Progenitor cell of endocrine pancreas (in vitro differentiated cells): Measurements from ENCODE around the gene WRAP73. TPM values are rescaled to one million over a fixed set of nuclear protein-coding genes. Genes with fewer than 3 reads are reported as not detected.

Experiments used
- DNase-seq: peaks from one replicate; pipeline ENCODE4 v3.0.0; 2021; ENCODE audit warnings: low spot score; ENCODE audit not compliant: unreplicated experiment
- H3K27ac Mint-ChIP-seq: 2 replicates; pipeline ENCODE4 v1.8.0; 2021; ENCODE audit warnings: mild to moderate bottlenecking, moderate library complexity, mixed read lengths
- H3K27me3 Mint-ChIP-seq: 2 replicates; pipeline ENCODE4 v1.8.0; 2021; ENCODE audit warnings: mixed read lengths
- H3K36me3 Mint-ChIP-seq: 2 replicates; pipeline ENCODE4 v1.8.0; 2022; ENCODE audit warnings: mixed read lengths; ENCODE audit not compliant: insufficient read depth
- H3K4me1 Mint-ChIP-seq: 2 replicates; pipeline ENCODE4 v1.8.0; 2021; ENCODE audit warnings: low read depth, mixed read lengths
- H3K4me3 Mint-ChIP-seq: 2 replicates; pipeline ENCODE4 v1.8.0; 2021; ENCODE audit warnings: low read depth, mild to moderate bottlenecking, moderate library complexity, mixed read lengths
- H3K9me3 Mint-ChIP-seq: 2 replicates; pipeline ENCODE4 v1.8.0; 2021; ENCODE audit warnings: low read depth, mixed read lengths
- total RNA-seq: library from RNA; stranded (reverse); gene quantifications from 2 replicates; pipeline ENCODE4 v1.2.1, GENCODE V29; 2021
- TF ChIP-seq, protein P1 (sequence below): fragments of 200-600 bp; sonication (generic); IDR thresholded peaks from one replicate; pipeline ENCODE4 v1.5.0; 2021; ENCODE audit warnings: antibody characterized with exemption, mild to moderate bottlenecking; ENCODE audit not compliant: unreplicated experiment

The WRAP73 gene
- total RNA-seq, 1 donor from 2014 or later = 28.1 TPM

DNA sequence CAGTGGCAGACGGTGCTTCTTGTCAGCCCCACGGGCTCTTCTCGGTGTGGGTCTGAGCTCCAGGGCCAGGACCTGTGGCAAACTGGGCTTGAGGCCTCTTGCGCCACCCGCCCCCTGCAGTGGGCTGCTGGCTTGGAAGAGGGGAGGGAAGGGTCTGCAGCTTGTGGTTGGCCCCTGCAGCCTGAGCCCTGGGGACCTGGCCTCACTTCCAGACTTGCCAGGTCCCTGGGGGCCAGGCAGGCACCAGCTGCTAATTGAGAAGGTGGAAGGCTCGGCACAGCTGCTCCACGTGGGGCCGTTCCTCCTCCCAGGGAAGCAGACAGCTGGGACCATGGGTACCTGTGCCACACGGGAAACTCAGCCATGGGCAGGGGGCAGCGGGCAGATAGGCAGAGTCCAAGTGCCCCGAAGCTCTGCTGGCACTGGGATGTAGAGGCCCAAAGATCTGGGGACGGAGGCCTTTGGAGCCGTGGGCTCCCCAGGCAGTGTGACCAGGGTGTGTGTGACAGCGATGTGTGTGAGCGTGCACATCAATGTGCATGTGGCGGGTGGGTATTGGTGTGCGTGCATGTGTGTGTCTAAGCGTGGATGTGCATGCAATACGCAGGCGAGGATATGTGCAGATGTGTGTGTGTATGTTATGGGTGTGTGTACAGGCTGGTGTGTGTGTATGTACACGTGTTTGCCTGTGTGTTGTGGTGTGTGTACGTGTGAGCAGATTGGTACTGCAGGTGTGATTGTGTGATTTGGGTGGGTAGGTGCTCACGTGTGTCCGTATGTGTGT lies 41.7 kb upstream of the WRAP73 start:
- no peak overlapping the region for H3K27ac Mint-ChIP-seq
- no peaks in the 10 kb centered on the region for H3K36me3 Mint-ChIP-seq
- no peaks in the 10 kb centered on the region for H3K9me3 Mint-ChIP-seq
- H3K4me1 Mint-ChIP-seq = no peaks in the 10 kb centered on the region
- DNase-seq = no peak
- H3K27me3 Mint-ChIP-seq = peaks cover 25% of the 10 kb centered on the region
- TF ChIP-seq, protein P1, sequence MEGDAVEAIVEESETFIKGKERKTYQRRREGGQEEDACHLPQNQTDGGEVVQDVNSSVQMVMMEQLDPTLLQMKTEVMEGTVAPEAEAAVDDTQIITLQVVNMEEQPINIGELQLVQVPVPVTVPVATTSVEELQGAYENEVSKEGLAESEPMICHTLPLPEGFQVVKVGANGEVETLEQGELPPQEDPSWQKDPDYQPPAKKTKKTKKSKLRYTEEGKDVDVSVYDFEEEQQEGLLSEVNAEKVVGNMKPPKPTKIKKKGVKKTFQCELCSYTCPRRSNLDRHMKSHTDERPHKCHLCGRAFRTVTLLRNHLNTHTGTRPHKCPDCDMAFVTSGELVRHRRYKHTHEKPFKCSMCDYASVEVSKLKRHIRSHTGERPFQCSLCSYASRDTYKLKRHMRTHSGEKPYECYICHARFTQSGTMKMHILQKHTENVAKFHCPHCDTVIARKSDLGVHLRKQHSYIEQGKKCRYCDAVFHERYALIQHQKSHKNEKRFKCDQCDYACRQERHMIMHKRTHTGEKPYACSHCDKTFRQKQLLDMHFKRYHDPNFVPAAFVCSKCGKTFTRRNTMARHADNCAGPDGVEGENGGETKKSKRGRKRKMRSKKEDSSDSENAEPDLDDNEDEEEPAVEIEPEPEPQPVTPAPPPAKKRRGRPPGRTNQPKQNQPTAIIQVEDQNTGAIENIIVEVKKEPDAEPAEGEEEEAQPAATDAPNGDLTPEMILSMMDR = no peak
- H3K4me3 Mint-ChIP-seq = no peak overlapping the region

DNA sequence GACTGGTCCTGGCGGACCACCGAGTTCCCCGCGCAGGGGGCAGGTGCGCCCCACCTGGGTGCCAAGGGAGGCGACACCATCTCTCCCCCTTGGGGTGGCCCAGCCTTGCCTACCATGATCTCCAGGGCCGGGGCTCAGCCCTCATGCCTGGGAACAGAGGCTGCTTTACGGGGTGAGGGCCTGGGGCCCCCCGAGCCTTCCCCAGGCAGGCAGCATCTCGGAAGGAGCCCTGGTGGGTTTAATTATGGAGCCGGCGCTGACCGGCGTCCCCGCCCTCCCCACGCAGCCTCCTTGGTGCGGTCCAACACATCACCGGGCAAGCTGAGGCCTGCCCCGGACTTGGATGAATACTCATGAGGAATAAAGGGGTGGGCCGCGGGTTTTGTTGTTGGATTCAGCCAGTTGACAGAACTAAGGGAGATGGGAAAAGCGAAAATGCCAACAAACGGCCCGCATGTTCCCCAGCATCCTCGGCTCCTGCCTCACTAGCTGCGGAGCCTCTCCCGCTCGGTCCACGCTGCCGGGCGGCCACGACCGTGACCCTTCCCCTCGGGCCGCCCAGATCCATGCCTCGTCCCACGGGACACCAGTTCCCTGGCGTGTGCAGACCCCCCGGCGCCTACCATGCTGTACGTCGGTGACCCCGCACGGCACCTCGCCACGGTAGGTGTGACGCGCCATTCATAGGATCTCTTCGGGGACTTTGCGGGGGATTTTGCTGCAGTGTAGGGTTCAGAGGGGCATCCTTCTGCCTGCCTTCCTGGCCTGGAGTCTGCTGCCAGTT lies 40.6 kb upstream of the WRAP73 start:
- DNase-seq = no peak
- Mint-ChIP-seq H3K4me1 (no peaks in the 10 kb centered on the region), H3K36me3 (no peaks in the 10 kb centered on the region), H3K27ac (no peak overlapping the region), H3K27me3 (peaks cover 15% of the 10 kb centered on the region), H3K4me3 (no peak overlapping the region), H3K9me3 (no peaks in the 10 kb centered on the region)
- TF ChIP-seq, protein P1 = no peak

DNA sequence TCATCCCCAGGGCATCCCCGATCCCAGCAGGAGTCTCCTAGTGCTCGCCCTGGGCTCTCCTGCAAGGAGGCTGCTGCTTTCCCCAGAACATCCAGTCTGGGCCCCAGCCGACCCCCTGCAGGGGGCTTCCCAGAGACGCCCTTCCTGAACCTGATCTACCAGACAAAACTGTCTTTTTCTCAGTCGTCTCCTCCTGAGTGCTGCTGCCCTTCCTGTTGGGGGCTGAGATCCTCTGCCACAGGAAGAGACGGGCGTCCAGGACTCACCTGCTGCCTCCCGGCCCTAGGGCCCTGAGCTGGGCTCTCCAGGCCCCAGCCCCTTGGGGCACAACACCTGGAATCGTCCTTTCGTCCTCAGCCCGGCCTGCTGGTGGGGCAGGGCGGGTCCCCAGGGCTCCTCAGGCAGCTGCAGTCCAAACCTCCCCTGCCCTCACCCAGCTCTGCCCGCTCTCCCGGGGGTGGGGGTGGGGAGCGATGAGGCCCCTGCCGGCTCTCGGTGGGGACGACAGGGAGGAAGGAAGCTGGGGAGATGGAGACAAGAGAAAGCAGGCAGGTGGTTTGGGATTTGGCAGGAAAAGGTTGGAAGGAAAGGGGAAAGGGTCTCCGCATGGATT lies 39.3 kb upstream of the WRAP73 start:
- TF ChIP-seq, protein P1 = no peak
- no peak for DNase-seq
- no peaks in the 10 kb centered on the region for H3K36me3 Mint-ChIP-seq
- no peak overlapping the region for H3K4me3 Mint-ChIP-seq
- H3K9me3 Mint-ChIP-seq = no peaks in the 10 kb centered on the region
- no peaks in the 10 kb centered on the region for H3K4me1 Mint-ChIP-seq
- H3K27me3 Mint-ChIP-seq = peaks cover 17% of the 10 kb centered on the region
- H3K27ac Mint-ChIP-seq = no peak overlapping the region

DNA sequence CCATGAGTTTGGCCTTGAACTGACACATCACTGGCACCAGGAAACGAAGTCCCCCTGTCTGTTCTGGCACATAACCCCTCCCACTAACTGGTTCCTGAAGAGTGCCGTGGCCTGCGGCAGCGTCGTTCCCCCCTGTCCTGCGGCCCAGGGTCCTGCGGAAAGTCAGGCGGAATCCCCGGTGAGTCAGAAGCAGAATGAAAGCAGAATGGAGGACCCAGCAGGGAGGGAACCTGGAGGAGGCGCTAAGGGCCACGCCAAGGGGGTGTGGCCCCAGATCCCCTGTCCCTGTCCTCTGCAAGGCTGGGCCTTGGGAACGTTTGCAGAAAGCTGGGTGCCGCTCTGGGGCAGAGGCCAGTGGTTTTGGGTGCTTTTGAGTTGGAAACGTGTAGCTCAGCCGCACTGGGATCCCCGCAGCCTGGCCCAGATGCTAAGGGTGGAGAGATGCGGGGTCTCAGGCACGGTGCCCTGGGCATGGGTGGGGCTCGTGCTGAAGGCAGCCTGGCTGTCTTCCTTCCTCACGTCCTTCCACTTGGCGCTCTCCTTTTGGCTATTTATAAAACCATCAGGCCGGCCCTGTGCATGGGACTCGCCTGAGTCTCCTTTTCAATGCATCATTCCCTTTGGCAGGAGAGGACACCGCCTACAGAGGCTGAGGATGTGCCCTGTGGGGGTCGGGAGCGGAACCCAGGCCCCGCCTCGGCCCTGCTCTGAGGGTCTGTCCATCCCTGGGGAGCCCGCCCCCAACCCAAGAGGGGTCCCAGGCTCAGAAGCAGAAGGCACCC lies 38.6 kb upstream of the WRAP73 start:
- Mint-ChIP-seq H3K4me3 (no peak overlapping the region), H3K4me1 (no peaks in the 10 kb centered on the region), H3K9me3 (no peaks in the 10 kb centered on the region), H3K27ac (no peak overlapping the region), H3K36me3 (no peaks in the 10 kb centered on the region), H3K27me3 (peaks cover 18% of the 10 kb centered on the region)
- TF ChIP-seq, protein P1 = no peak
- no peak for DNase-seq

DNA sequence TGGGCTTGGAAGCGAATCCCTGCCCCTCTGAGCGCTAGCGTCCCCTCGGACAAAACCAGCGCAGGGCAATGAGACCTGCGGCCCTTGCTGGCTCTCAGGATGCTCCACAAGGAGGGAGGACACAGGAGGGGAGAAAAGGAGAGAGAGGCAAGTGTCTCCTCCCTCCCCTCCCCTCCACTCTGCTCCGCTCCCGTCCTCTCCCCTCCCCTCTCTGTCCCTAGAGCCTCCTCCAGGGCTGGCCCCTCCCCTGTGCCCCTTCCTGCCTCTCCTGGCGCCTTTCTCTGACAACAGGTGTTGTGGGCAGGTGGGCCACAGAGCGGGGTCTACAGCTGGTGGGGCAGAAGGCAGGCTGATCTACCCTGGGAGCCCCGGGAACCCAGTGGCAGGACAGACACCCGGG lies 37.6 kb upstream of the WRAP73 start:
- Mint-ChIP-seq H3K36me3 (no peaks in the 10 kb centered on the region), H3K4me1 (no peaks in the 10 kb centered on the region), H3K9me3 (no peaks in the 10 kb centered on the region), H3K27me3 (peaks cover 25% of the 10 kb centered on the region), H3K4me3 (no peak overlapping the region), H3K27ac (no peak overlapping the region)
- TF ChIP-seq, protein P1 = no peak
- DNase-seq = no peak
